Memory B cell (primary cell): ENCODE data around the gene VWC2.

ENCODE experiments used
- ATAC-seq: fragments of 150-1000 bp; cut with Tn5 transposase; 2 replicates; pipeline ENCODE4 v1.10.0; 2021; ENCODE audit warnings: low read depth, mild to moderate bottlenecking, moderate library complexity
- DNase-seq, 2 donors: peaks; one replicate each; pipeline ENCODE4 v3.0.0; 2022; ENCODE audit warnings: low spot score in 2 of 2
- H3K27ac Mint-ChIP-seq: one replicate; pipeline ENCODE4 v1.8.0; 2022; ENCODE audit warnings: mild to moderate bottlenecking, moderate library complexity, mixed read lengths
- H3K27me3 Mint-ChIP-seq: one replicate; pipeline ENCODE4 v1.8.0; 2022; ENCODE audit warnings: mixed read lengths
- H3K36me3 Mint-ChIP-seq: one replicate; pipeline ENCODE4 v1.8.0; 2022; ENCODE audit warnings: mild to moderate bottlenecking, mixed read lengths
- H3K4me1 Mint-ChIP-seq: one replicate; pipeline ENCODE4 v1.8.0; 2022; ENCODE audit warnings: mixed read lengths
- H3K4me3 Mint-ChIP-seq: one replicate; pipeline ENCODE4 v1.8.0; 2022; ENCODE audit warnings: mild to moderate bottlenecking, moderate library complexity, mixed read lengths
- H3K9me3 Mint-ChIP-seq: one replicate; pipeline ENCODE4 v1.8.0; 2022; ENCODE audit warnings: mixed read lengths

Gene VWC2

GRCh38 chr7:49773218-49773935 lies at the start of gene VWC2:
VWC2 (plus strand) TSS chr7:49773638; CDS start chr7:49775436, 1,798 bp downstream.
- DNase-seq (no peak), ATAC-seq (no peak)
- Mint-ChIP-seq H3K9me3 (no peaks in the 10 kb centered on the region), H3K27ac (no peak within 1 kb of the TSS), H3K4me1 (peaks cover 5% of the 10 kb centered on the region), H3K4me3 (peak within 1 kb of the TSS; percentile 37), H3K36me3 (peaks cover 7% of the 10 kb centered on the region), H3K27me3 (peaks cover 22% of the 10 kb centered on the region)

GRCh38 chr7:49724071-49724470 lies 49.4 kb upstream of the VWC2 start:
- Mint-ChIP-seq H3K4me1 (no peaks in the 10 kb centered on the region), H3K36me3 (no peaks in the 10 kb centered on the region), H3K9me3 (peaks cover 4% of the 10 kb centered on the region), H3K4me3 (no peak overlapping the region), H3K27me3 (peaks cover 2% of the 10 kb centered on the region), H3K27ac (no peak overlapping the region)
- no peak for ATAC-seq
- DNase-seq: no peak

GRCh38 chr7:49731836-49732235 lies 41.6 kb upstream of the VWC2 start:
- peaks cover 1% of the 10 kb centered on the region for H3K27me3 Mint-ChIP-seq
- no peaks in the 10 kb centered on the region for H3K36me3 Mint-ChIP-seq
- DNase-seq: no peak

GRCh38 chr7:49762666-49763065 lies 10.8 kb upstream of the VWC2 start:
- no peaks in the 10 kb centered on the region for H3K27me3 Mint-ChIP-seq
- no peaks in the 10 kb centered on the region for H3K36me3 Mint-ChIP-seq
- no peak overlapping the region for H3K27ac Mint-ChIP-seq
- no peaks in the 10 kb centered on the region for H3K4me1 Mint-ChIP-seq
- H3K4me3 Mint-ChIP-seq: no peak overlapping the region
- no peak for DNase-seq
- no peak for ATAC-seq
- H3K9me3 Mint-ChIP-seq: no peaks in the 10 kb centered on the region

More at GRCh38 chr7:49731836-49732235, 41.6 kb upstream of the VWC2 start:
- H3K4me3 Mint-ChIP-seq: no peak overlapping the region
- no peak for ATAC-seq
- no peak overlapping the region for H3K27ac Mint-ChIP-seq
- peaks cover 2% of the 10 kb centered on the region for H3K9me3 Mint-ChIP-seq
- no peaks in the 10 kb centered on the region for H3K4me1 Mint-ChIP-seq

- DNase-seq: no peak
- Mint-ChIP-seq H3K36me3 (no peaks in the 10 kb centered on the region), H3K4me3 (no peak overlapping the region), H3K9me3 (no peaks in the 10 kb centered on the region), H3K4me1 (no peaks in the 10 kb centered on the region), H3K27me3 (no peaks in the 10 kb centered on the region), H3K27ac (no peak overlapping the region)
- no peak for ATAC-seq
Observed at GRCh38 chr7:49763791-49764190, 9.6 kb upstream of the VWC2 start.

- no peak for DNase-seq
- Mint-ChIP-seq H3K4me1 (peaks cover 2% of the 10 kb centered on the region), H3K9me3 (no peaks in the 10 kb centered on the region), H3K27me3 (peaks cover 18% of the 10 kb centered on the region), H3K36me3 (peaks cover 4% of the 10 kb centered on the region), H3K4me3 (no peak overlapping the region), H3K27ac (no peak overlapping the region)
- ATAC-seq: peak; percentile 53
Observed at GRCh38 chr7:49766966-49767365, 6.5 kb upstream of the VWC2 start.

- DNase-seq (no peak), ATAC-seq (no peak)
- peaks cover 18% of the 10 kb centered on the region for H3K27me3 Mint-ChIP-seq
- H3K27ac Mint-ChIP-seq: no peak overlapping the region
- peaks cover 2% of the 10 kb centered on the region for H3K4me1 Mint-ChIP-seq
- H3K9me3 Mint-ChIP-seq: no peaks in the 10 kb centered on the region
- peaks cover 4% of the 10 kb centered on the region for H3K36me3 Mint-ChIP-seq
- H3K4me3 Mint-ChIP-seq: no peak overlapping the region
Observed at GRCh38 chr7:49767719-49768118, 5.7 kb upstream of the VWC2 start.

GRCh38 chr7:49768254-49768653 lies 5.2 kb upstream of the VWC2 start:
- Mint-ChIP-seq H3K27me3 (peaks cover 21% of the 10 kb centered on the region), H3K4me1 (peaks cover 5% of the 10 kb centered on the region), H3K9me3 (no peaks in the 10 kb centered on the region), H3K4me3 (no peak overlapping the region), H3K36me3 (peaks cover 7% of the 10 kb centered on the region), H3K27ac (no peak overlapping the region)
- no peak for DNase-seq
- ATAC-seq: no peak

GRCh38 chr7:49768835-49769234 lies 4.6 kb upstream of the VWC2 start:
- Mint-ChIP-seq H3K27ac (no peak overlapping the region), H3K27me3 (peaks cover 21% of the 10 kb centered on the region), H3K4me3 (no peak overlapping the region), H3K9me3 (no peaks in the 10 kb centered on the region), H3K4me1 (peaks cover 5% of the 10 kb centered on the region), H3K36me3 (peaks cover 7% of the 10 kb centered on the region)
- DNase-seq (no peak), ATAC-seq (no peak)

- Mint-ChIP-seq H3K4me1 (peaks cover 5% of the 10 kb centered on the region), H3K27me3 (peaks cover 21% of the 10 kb centered on the region), H3K4me3 (no peak overlapping the region), H3K9me3 (no peaks in the 10 kb centered on the region), H3K36me3 (peaks cover 7% of the 10 kb centered on the region), H3K27ac (no peak overlapping the region)
- no peak for DNase-seq
- no peak for ATAC-seq
Observed at GRCh38 chr7:49769285-49769857, 4.1 kb upstream of the VWC2 start.

- ATAC-seq: no peak
- Mint-ChIP-seq H3K27me3 (peaks cover 22% of the 10 kb centered on the region), H3K27ac (no peak overlapping the region), H3K36me3 (peaks cover 7% of the 10 kb centered on the region), H3K4me1 (peaks cover 5% of the 10 kb centered on the region), H3K9me3 (no peaks in the 10 kb centered on the region), H3K4me3 (no peak overlapping the region)
- DNase-seq: no peak
Observed at GRCh38 chr7:49770838-49771237, 2.6 kb upstream of the VWC2 start.

- peaks cover 5% of the 10 kb centered on the region for H3K4me1 Mint-ChIP-seq
- no peak overlapping the region for H3K27ac Mint-ChIP-seq
- DNase-seq: no peak
- peaks cover 7% of the 10 kb centered on the region for H3K36me3 Mint-ChIP-seq
- H3K9me3 Mint-ChIP-seq: no peaks in the 10 kb centered on the region
- no peak overlapping the region for H3K4me3 Mint-ChIP-seq
- H3K27me3 Mint-ChIP-seq: peaks cover 22% of the 10 kb centered on the region
- no peak for ATAC-seq
Observed at GRCh38 chr7:49771427-49772176, 1.8 kb upstream of the VWC2 start.

GRCh38 chr7:49772916-49773217 lies 571 bp upstream of the VWC2 start:
- Mint-ChIP-seq H3K4me1 (peaks cover 5% of the 10 kb centered on the region), H3K4me3 (peak overlapping the region; percentile 37), H3K27me3 (peaks cover 22% of the 10 kb centered on the region), H3K27ac (no peak overlapping the region), H3K9me3 (no peaks in the 10 kb centered on the region), H3K36me3 (peaks cover 7% of the 10 kb centered on the region)
- ATAC-seq (no peak), DNase-seq (no peak)

- no peaks in the 10 kb centered on the region for H3K9me3 Mint-ChIP-seq
- ATAC-seq (no peak), DNase-seq (no peak)
- H3K4me3 Mint-ChIP-seq: no peak overlapping the region
- peaks cover 7% of the 10 kb centered on the region for H3K4me1 Mint-ChIP-seq
- no peak overlapping the region for H3K27ac Mint-ChIP-seq
- H3K27me3 Mint-ChIP-seq: peaks cover 22% of the 10 kb centered on the region
- H3K36me3 Mint-ChIP-seq: peaks cover 7% of the 10 kb centered on the region
Observed at GRCh38 chr7:49773936-49774458, 559 bp downstream of the VWC2 start.
